HepG2 (cell line): ENCODE results near the gene KIZ. TPM values are rescaled to one million over a fixed set of nuclear protein-coding genes. Genes with fewer than 3 reads are reported as not detected.

Experiments used
- KLF6 ChIP-seq: IDR thresholded peaks from 2 replicates; pipeline ENCODE4 v1.8.0; 2016; ENCODE audit warnings: missing biosample characterization, missing genetic modification reagents
- KLF9 ChIP-seq: IDR thresholded peaks from 2 replicates; pipeline ENCODE4 v1.6.1; 2016; ENCODE audit warnings: low read depth
- MAFG ChIP-seq: sonication (generic); formaldehyde crosslinking; IDR thresholded peaks from 2 replicates; pipeline ENCODE4 v1.5.1; 2020; ENCODE audit warnings: mild to moderate bottlenecking, missing genetic modification reagents
- MXI1 ChIP-seq: IDR thresholded peaks from 3 replicates; pipeline ENCODE4 v1.6.1; 2012; ENCODE audit warnings: low read depth, low read length, inconsistent platforms, borderline replicate concordance
- NFYC ChIP-seq: IDR thresholded peaks from 2 replicates; pipeline ENCODE4 v1.6.1; 2016; ENCODE audit warnings: missing genetic modification reagents, missing compliant biosample characterization
- PHF8 ChIP-seq: sonication (generic); formaldehyde crosslinking; IDR thresholded peaks from 2 replicates; pipeline ENCODE4 v1.5.0; 2020; ENCODE audit warnings: missing genetic modification reagents
- SMAD1 ChIP-seq: sonication (generic); formaldehyde crosslinking; IDR thresholded peaks from 2 replicates; pipeline ENCODE4 v1.4.0; 2020; ENCODE audit warnings: missing genetic modification reagents, low read depth, mild to moderate bottlenecking, borderline replicate concordance
- TEAD3 ChIP-seq: optimal IDR thresholded peaks from 2 replicates; pipeline ENCODE3; 2016; ENCODE audit warnings: borderline replicate concordance
- ZNF441 ChIP-seq: sonication (generic); formaldehyde crosslinking; IDR thresholded peaks from 2 replicates; pipeline ENCODE4 v1.7.0; 2021; ENCODE audit warnings: missing genetic modification reagents, borderline replicate concordance
- ZSCAN12 ChIP-seq: sonication (generic); formaldehyde crosslinking; IDR thresholded peaks from 2 replicates; pipeline ENCODE4 v1.9.0; 2021; ENCODE audit warnings: mild to moderate bottlenecking, missing genetic modification reagents
- polyA plus RNA-seq, 8 experiments: library from polyadenylated mRNA; depleted of rRNA in 3 of 8; stranded (reverse) in 7 of 8; unstranded in 1 of 8; fragments of >200 nt; fragmentation: Illumina TruSeq in 4 of 8; extraction: Trizol in 4 of 8; gene quantifications; 2 replicates each; pipeline versions ENCODE4 v1.2.1 to v1.2.3, GENCODE V29; 2011 to 2016; ENCODE audit warnings: low read depth in 4 of 8, missing spikeins in 1 of 8, mixed read lengths in 1 of 8; ENCODE audit not compliant: insufficient read depth in 1 of 8
- total RNA-seq, 5 experiments: library from RNA; depleted of rRNA; stranded (reverse); fragments of >200 nt; fragmentation: Illumina TruSeq; extraction: Trizol; gene quantifications; 2 replicates each; pipeline ENCODE4 v1.2.3, GENCODE V29; 2016; ENCODE audit warnings: low read depth in 1 of 5
- TF ChIP-seq, protein P1 (sequence below): sonication (generic); formaldehyde crosslinking; IDR thresholded peaks from one replicate; pipeline ENCODE4 v1.5.1; 2020; ENCODE audit warnings: mild to moderate bottlenecking, missing genetic modification reagents; ENCODE audit errors: not compliant biosample characterization
- TF ChIP-seq, protein P2 (sequence below): sonication (generic); formaldehyde crosslinking; IDR thresholded peaks from 2 replicates; pipeline ENCODE4 v1.5.1; 2020; ENCODE audit warnings: mild to moderate bottlenecking, moderate library complexity, missing genetic modification reagents
- TF ChIP-seq, protein P3 (sequence below): sonication (generic); formaldehyde crosslinking; IDR thresholded peaks from 2 replicates; pipeline ENCODE4 v1.8.0; 2022; ENCODE audit warnings: mild to moderate bottlenecking, missing genetic modification reagents, borderline replicate concordance
- TF ChIP-seq, protein P4 (sequence below), 2 experiments: sonication (generic) in 1 of 2; formaldehyde crosslinking in 1 of 2; IDR thresholded peaks; 2 replicates each; pipeline versions ENCODE4 v1.4.0 to v1.6.1; 2018 to 2020; ENCODE audit warnings: missing genetic modification reagents in 2 of 2, borderline replicate concordance in 1 of 2, low read depth in 1 of 2, mild to moderate bottlenecking in 1 of 2, missing biosample characterization in 1 of 2

Gene KIZ
- total and polyA plus RNA-seq, 2 of the 13 experiments (the other 11 are each of a cell fraction or from before 2014, with no cell fraction given): 46.3 to 114 TPM

DNA sequence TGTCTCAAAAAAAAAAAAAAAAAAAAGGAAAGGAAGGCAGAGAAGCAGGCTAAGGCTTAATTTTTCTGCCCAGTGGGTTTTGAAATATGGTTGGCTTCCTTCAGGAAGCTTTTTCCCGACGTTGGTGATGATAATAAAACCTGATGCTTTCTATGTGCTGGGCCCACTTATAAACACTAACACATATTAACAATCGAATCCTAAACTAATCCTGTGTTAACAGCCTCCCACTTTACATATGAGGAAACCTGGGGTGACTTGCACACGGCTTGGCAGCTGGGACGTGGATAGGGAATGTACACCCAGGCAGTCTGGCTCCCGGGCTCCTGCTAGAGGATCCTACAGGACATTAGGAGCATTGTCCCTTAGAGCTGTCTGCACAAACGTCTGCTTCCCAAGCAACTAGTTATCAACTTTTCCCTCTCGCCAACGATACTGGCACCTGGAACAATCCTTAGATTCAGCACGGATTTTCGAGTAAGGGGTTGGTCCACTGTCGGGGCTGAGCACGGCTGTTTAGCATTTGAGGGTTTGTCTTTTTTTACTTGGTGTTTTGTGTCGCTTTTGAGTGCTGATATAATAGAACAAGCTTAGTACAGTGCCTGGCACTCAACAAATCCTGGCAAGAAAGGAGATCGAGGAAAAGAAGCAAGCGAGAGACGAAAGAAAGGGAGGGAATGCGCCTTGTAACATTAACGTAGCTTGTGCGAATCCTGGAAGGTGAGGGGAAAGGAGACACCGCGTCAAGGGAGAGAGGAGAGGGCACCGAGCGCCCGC lies 622 bp upstream of the KIZ start (continued):
- TF ChIP-seq, protein P1, sequence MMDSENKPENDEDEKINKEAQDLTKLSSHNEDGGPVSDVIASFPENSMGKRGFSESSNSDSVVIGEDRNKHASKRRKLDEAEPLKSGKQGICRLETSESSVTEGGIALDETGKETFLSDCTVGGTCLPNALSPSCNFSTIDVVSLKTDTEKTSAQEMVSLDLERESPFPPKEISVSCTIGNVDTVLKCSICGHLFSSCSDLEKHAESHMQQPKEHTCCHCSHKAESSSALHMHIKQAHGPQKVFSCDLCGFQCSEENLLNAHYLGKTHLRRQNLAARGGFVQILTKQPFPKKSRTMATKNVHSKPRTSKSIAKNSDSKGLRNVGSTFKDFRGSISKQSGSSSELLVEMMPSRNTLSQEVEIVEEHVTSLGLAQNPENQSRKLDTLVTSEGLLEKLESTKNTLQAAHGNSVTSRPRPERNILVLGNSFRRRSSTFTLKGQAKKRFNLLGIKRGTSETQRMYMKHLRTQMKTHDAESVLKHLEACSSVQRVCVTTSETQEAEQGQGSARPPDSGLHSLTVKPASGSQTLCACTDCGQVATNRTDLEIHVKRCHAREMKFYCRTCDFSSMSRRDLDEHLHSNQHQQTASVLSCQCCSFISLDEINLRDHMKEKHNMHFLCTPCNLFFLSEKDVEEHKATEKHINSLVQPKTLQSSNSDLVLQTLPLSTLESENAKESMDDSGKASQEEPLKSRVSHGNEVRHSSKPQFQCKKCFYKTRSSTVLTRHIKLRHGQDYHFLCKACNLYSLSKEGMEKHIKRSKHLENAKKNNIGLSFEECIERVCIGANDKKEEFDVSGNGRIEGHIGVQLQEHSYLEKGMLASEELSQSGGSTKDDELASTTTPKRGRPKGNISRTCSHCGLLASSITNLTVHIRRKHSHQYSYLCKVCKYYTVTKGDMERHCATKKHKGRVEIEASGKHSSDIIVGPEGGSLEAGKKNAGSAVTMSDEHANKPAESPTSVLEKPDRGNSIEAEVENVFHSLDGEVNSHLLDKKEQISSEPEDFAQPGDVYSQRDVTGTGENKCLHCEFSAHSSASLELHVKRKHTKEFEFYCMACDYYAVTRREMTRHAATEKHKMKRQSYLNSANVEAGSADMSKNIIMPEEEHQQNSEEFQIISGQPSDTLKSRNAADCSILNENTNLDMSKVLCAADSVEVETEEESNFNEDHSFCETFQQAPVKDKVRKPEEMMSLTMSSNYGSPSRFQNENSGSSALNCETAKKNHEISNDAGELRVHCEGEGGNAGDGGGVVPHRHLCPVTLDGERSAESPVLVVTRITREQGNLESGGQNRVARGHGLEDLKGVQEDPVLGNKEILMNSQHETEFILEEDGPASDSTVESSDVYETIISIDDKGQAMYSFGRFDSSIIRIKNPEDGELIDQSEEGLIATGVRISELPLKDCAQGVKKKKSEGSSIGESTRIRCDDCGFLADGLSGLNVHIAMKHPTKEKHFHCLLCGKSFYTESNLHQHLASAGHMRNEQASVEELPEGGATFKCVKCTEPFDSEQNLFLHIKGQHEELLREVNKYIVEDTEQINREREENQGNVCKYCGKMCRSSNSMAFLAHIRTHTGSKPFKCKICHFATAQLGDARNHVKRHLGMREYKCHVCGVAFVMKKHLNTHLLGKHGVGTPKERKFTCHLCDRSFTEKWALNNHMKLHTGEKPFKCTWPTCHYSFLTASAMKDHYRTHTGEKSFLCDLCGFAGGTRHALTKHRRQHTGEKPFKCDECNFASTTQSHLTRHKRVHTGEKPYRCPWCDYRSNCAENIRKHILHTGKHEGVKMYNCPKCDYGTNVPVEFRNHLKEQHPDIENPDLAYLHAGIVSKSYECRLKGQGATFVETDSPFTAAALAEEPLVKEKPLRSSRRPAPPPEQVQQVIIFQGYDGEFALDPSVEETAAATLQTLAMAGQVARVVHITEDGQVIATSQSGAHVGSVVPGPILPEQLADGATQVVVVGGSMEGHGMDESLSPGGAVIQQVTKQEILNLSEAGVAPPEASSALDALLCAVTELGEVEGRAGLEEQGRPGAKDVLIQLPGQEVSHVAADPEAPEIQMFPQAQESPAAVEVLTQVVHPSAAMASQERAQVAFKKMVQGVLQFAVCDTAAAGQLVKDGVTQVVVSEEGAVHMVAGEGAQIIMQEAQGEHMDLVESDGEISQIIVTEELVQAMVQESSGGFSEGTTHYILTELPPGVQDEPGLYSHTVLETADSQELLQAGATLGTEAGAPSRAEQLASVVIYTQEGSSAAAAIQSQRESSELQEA (CRISPR knock-in tag): no peak
- TF ChIP-seq NFYC (CRISPR knock-in tag) (0 out of 2 replicates have a peak, but pooled peaks have one; percentile 6), ZNF441 (CRISPR knock-in tag) (0 out of 2 replicates have a peak, but pooled peaks have one; percentile 56), MXI1 (no peak), ZSCAN12 (CRISPR knock-in tag) (0 out of 2 replicates have a peak, but pooled peaks have one; percentile 20), KLF6 (CRISPR knock-in tag) (no peak; the same call in 1 of the 2 replicates), MAFG (CRISPR knock-in tag) (no peak), KLF9 (peak; percentile 77), TEAD3 (peak; percentile 57), PHF8 (CRISPR knock-in tag) (no peak; the same call in 1 of the 2 replicates), SMAD1 (CRISPR knock-in tag) (no peak)
- TF ChIP-seq, protein P2, sequence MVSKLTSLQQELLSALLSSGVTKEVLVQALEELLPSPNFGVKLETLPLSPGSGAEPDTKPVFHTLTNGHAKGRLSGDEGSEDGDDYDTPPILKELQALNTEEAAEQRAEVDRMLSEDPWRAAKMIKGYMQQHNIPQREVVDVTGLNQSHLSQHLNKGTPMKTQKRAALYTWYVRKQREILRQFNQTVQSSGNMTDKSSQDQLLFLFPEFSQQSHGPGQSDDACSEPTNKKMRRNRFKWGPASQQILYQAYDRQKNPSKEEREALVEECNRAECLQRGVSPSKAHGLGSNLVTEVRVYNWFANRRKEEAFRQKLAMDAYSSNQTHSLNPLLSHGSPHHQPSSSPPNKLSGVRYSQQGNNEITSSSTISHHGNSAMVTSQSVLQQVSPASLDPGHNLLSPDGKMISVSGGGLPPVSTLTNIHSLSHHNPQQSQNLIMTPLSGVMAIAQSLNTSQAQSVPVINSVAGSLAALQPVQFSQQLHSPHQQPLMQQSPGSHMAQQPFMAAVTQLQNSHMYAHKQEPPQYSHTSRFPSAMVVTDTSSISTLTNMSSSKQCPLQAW: peak; percentile 37; the same call in 1 of the 2 replicates
- TF ChIP-seq, protein P3, sequence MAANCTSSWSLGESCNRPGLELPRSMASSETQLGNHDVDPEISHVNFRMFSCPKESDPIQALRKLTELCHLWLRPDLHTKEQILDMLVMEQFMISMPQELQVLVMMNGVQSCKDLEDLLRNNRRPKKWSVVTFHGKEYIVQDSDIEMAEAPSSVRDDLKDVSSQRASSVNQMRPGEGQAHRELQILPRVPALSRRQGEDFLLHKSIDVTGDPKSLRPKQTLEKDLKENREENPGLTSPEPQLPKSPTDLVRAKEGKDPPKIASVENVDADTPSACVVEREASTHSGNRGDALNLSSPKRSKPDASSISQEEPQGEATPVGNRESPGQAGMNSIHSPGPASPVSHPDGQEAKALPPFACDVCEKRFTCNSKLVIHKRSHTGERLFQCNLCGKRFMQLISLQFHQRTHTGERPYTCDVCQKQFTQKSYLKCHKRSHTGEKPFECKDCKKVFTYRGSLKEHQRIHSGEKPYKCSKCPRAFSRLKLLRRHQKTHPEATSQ (CRISPR knock-in tag): 0 out of 2 replicates have a peak, but pooled peaks have one; percentile 43
- TF ChIP-seq, protein P4, sequence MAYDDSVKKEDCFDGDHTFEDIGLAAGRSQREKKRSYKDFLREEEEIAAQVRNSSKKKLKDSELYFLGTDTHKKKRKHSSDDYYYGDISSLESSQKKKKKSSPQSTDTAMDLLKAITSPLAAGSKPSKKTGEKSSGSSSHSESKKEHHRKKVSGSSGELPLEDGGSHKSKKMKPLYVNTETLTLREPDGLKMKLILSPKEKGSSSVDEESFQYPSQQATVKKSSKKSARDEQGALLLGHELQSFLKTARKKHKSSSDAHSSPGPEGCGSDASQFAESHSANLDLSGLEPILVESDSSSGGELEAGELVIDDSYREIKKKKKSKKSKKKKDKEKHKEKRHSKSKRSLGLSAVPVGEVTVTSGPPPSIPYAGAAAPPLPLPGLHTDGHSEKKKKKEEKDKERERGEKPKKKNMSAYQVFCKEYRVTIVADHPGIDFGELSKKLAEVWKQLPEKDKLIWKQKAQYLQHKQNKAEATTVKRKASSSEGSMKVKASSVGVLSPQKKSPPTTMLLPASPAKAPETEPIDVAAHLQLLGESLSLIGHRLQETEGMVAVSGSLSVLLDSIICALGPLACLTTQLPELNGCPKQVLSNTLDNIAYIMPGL (CRISPR knock-in tag; IDR thresholded peaks at IDR 0.05; ENCODE audit: borderline replicate concordance in 1 of 2, low read depth in 1 of 2): no peak
